Endometrial microvascular endothelial cells (primary cell): ENCODE results near the gene ZC2HC1C. TPM values are rescaled to one million over a fixed set of nuclear protein-coding genes. Genes with fewer than 3 reads are reported as not detected.

Source experiments
- in situ Hi-C: cut with HindIII; loops from 2 replicates; pipeline ENCODE4 v1.10.0; 2017; ENCODE audit warnings: low sequenced_read_pairs, low pct_unique_long_range_greater_than_20kb; ENCODE audit errors: inconsistent ontology term
- total RNA-seq: library from RNA; depleted of rRNA; stranded (reverse); fragments of >200 nt; gene quantifications from one replicate; pipeline ENCODE4 v1.2.3, GENCODE V29; 2015; ENCODE audit errors: inconsistent ontology term

ZC2HC1C gene
- total RNA-seq = 1.5 TPM

GRCh38 chr14:75069121-75069810, at the start of gene ZC2HC1C:
Gene ZC2HC1C (plus strand): TSS chr14:75069641. CDS start chr14:75070574, 933 bp downstream.
- in situ Hi-C loops = no loop called here

- in situ Hi-C loops = no loop called here
Measured at GRCh38 chr14:75022655-75023054, 46.8 kb upstream of the ZC2HC1C start.

- in situ Hi-C loops = no loop called here
Measured at GRCh38 chr14:75023108-75023507, 46.3 kb upstream of the ZC2HC1C start.

GRCh38 chr14:75025082-75025481, 44.4 kb upstream of the ZC2HC1C start:
- in situ Hi-C loops = no loop called here

- in situ Hi-C loops = no loop called here
Measured at GRCh38 chr14:75025876-75026275, 43.6 kb upstream of the ZC2HC1C start.

- in situ Hi-C loops = no loop called here
Measured at GRCh38 chr14:75030147-75030546, 39.3 kb upstream of the ZC2HC1C start.

- in situ Hi-C loops = no loop called here
Measured at GRCh38 chr14:75032939-75033338, 36.5 kb upstream of the ZC2HC1C start.

GRCh38 chr14:75040507-75040906, 28.9 kb upstream of the ZC2HC1C start:
- in situ Hi-C loops = no loop called here

- in situ Hi-C loops = no loop called here
Measured at GRCh38 chr14:75040959-75041358, 28.5 kb upstream of the ZC2HC1C start.

- in situ Hi-C loops = no loop called here
Measured at GRCh38 chr14:75041613-75042012, 27.8 kb upstream of the ZC2HC1C start.

- in situ Hi-C loops = no loop called here
Measured at GRCh38 chr14:75042035-75042434, 27.4 kb upstream of the ZC2HC1C start.

GRCh38 chr14:75044322-75044721, 25.1 kb upstream of the ZC2HC1C start:
- in situ Hi-C loops = no loop called here

- in situ Hi-C loops = no loop called here
Measured at GRCh38 chr14:75044752-75045151, 24.7 kb upstream of the ZC2HC1C start.

GRCh38 chr14:75046275-75046674, 23.2 kb upstream of the ZC2HC1C start:
- in situ Hi-C loops = no loop called here

- in situ Hi-C loops = no loop called here
Measured at GRCh38 chr14:75046899-75047298, 22.5 kb upstream of the ZC2HC1C start.

- in situ Hi-C loops = no loop called here
Measured at GRCh38 chr14:75047506-75047905, 21.9 kb upstream of the ZC2HC1C start.

- in situ Hi-C loops = no loop called here
Measured at GRCh38 chr14:75048101-75048500, 21.3 kb upstream of the ZC2HC1C start.

- in situ Hi-C loops = no loop called here
Measured at GRCh38 chr14:75049136-75049535, 20.3 kb upstream of the ZC2HC1C start.

GRCh38 chr14:75049731-75050201, 19.7 kb upstream of the ZC2HC1C start:
- in situ Hi-C loops = no loop called here

GRCh38 chr14:75050852-75051555, 18.4 kb upstream of the ZC2HC1C start, which contains the start of gene MLH3:
Gene MLH3 (minus strand): TSS chr14:75051467. CDS start chr14:75049655, 1,812 bp downstream.
- in situ Hi-C loops = no loop called here
